ENCODE data around the gene GLRX2.
"Not testable (repeated sequence)": the region's sequence is repeated elsewhere in the genome, so short reads cannot be mapped to it uniquely, and the experiment has no call there.

GLRX2 gene

GRCh38 chr1:193121616-193122593 is 16.7 kb upstream of the GLRX2 start, which contains the start of gene CDC73:
TSS of gene CDC73 (plus strand) at chr1:193122031. CDS start at chr1:193122201, 170 bp downstream.
- Histone ChIP-seq H4K20me1 (peaks cover 35% of the 10 kb centered on the region), H3K4me2 (peak within 1 kb of the TSS; percentile 80), H3K9ac (peak within 1 kb of the TSS; percentile 92), H3K27ac (peak within 1 kb of the TSS; percentile 95), H3K4me1 (peaks cover 27% of the 10 kb centered on the region), H3K9me3 (no peaks in the 10 kb centered on the region), H3K27me3 (no peaks in the 10 kb centered on the region), H3K4me3 (peak within 1 kb of the TSS; percentile 78), H3K36me3 (peaks cover 22% of the 10 kb centered on the region)
- TF ChIP-seq Cebpa-rat (IDR thresholded peaks at IDR 0.05) = no peak

- H3K4me3 ChIP-seq = peak overlapping the region; percentile 78; the same call in 1 of the 2 replicates
- peaks cover 14% of the 10 kb centered on the region for H3K36me3 ChIP-seq
- H3K27ac ChIP-seq = no peak overlapping the region
- peak overlapping the region; percentile 79 for H3K4me2 ChIP-seq
- H3K27me3 ChIP-seq = no peaks in the 10 kb centered on the region
- no peaks in the 10 kb centered on the region for H3K9me3 ChIP-seq
- no peak for TF ChIP-seq Cebpa-rat (IDR thresholded peaks at IDR 0.05)
- peaks cover 27% of the 10 kb centered on the region for H3K4me1 ChIP-seq
- peaks cover 28% of the 10 kb centered on the region for H4K20me1 ChIP-seq
- no peak overlapping the region for H3K9ac ChIP-seq
Observed at GRCh38 chr1:193120604-193121166, 15.5 kb upstream of the GLRX2 start.

GRCh38 chr1:193118803-193119730 is 13.9 kb upstream of the GLRX2 start:
- H4K20me1 ChIP-seq = peaks cover 12% of the 10 kb centered on the region
- H3K27ac ChIP-seq = no peak overlapping the region
- TF ChIP-seq Cebpa-rat (IDR thresholded peaks at IDR 0.05) = no peak
- peaks cover 17% of the 10 kb centered on the region for H3K4me1 ChIP-seq
- no peak overlapping the region for H3K4me3 ChIP-seq
- H3K9ac ChIP-seq = no peak overlapping the region
- H3K4me2 ChIP-seq = no peak overlapping the region
- no peaks in the 10 kb centered on the region for H3K27me3 ChIP-seq
- H3K36me3 ChIP-seq = no peaks in the 10 kb centered on the region
- no peaks in the 10 kb centered on the region for H3K9me3 ChIP-seq

GRCh38 chr1:193118194-193118593 is 13.0 kb upstream of the GLRX2 start:
- Histone ChIP-seq H3K27ac (no peak overlapping the region), H4K20me1 (peaks cover 3% of the 10 kb centered on the region), H3K4me3 (no peak overlapping the region), H3K4me1 (peaks cover 8% of the 10 kb centered on the region), H3K27me3 (no peaks in the 10 kb centered on the region), H3K9me3 (no peaks in the 10 kb centered on the region), H3K36me3 (no peaks in the 10 kb centered on the region), H3K4me2 (no peak overlapping the region), H3K9ac (no peak overlapping the region)
- TF ChIP-seq Cebpa-rat (IDR thresholded peaks at IDR 0.05) = no peak

GRCh38 chr1:193117167-193117566 is 12.0 kb upstream of the GLRX2 start:
- H3K27me3 ChIP-seq, H4K20me1 ChIP-seq, H3K9ac ChIP-seq, H3K4me1 ChIP-seq, H3K36me3 ChIP-seq, H3K9me3 ChIP-seq, H3K4me3 ChIP-seq, H3K27ac ChIP-seq, H3K4me2 ChIP-seq: not testable (repeated sequence)

GRCh38 chr1:193115629-193116227 is 10.5 kb upstream of the GLRX2 start:
- Histone ChIP-seq H3K4me1 (no peaks in the 10 kb centered on the region), H3K4me2 (no peak overlapping the region), H3K27ac (no peak overlapping the region), H3K4me3 (no peak overlapping the region), H3K9me3 (no peaks in the 10 kb centered on the region), H3K9ac (no peak overlapping the region), H3K27me3 (no peaks in the 10 kb centered on the region), H4K20me1 (no peaks in the 10 kb centered on the region), H3K36me3 (no peaks in the 10 kb centered on the region)
- TF ChIP-seq Cebpa-rat (IDR thresholded peaks at IDR 0.05) = no peak

- no peak overlapping the region for H3K4me2 ChIP-seq
- TF ChIP-seq Cebpa-rat (IDR thresholded peaks at IDR 0.05) = no peak
- no peak overlapping the region for H3K9ac ChIP-seq
Observed at GRCh38 chr1:193114485-193115095, 9.4 kb upstream of the GLRX2 start.

GRCh38 chr1:193113992-193114332 is 8.7 kb upstream of the GLRX2 start:
- Histone ChIP-seq H4K20me1 (no peaks in the 10 kb centered on the region), H3K4me2 (no peak overlapping the region), H3K4me1 (no peaks in the 10 kb centered on the region), H3K9me3 (no peaks in the 10 kb centered on the region), H3K4me3 (no peak overlapping the region), H3K36me3 (no peaks in the 10 kb centered on the region), H3K27ac (no peak overlapping the region), H3K9ac (no peak overlapping the region), H3K27me3 (no peaks in the 10 kb centered on the region)
- no peak for TF ChIP-seq Cebpa-rat (IDR thresholded peaks at IDR 0.05)

More at GRCh38 chr1:193114485-193115095, 9.4 kb upstream of the GLRX2 start:
- H3K27me3 ChIP-seq = no peaks in the 10 kb centered on the region
- H3K4me3 ChIP-seq = no peak overlapping the region
- no peaks in the 10 kb centered on the region for H3K9me3 ChIP-seq
- H3K4me1 ChIP-seq = no peaks in the 10 kb centered on the region
- no peaks in the 10 kb centered on the region for H4K20me1 ChIP-seq
- H3K27ac ChIP-seq = no peak overlapping the region
- no peaks in the 10 kb centered on the region for H3K36me3 ChIP-seq
